K562 (cell line): ENCODE measurements around the gene USP48. TPM values are rescaled to one million over a fixed set of nuclear protein-coding genes. Genes with fewer than 3 reads are reported as not detected.

Source experiments
- KDM1A ChIP-seq, 2 experiments: fragments of 450-650 bp; IDR thresholded peaks; 2 replicates each; pipeline ENCODE4 v1.6.1; 2016; ENCODE audit warnings: mild to moderate bottlenecking in 2 of 2
- POLR2A ChIP-seq: fragments of 450-650 bp; conservative IDR thresholded peaks from 2 replicates; pipeline ENCODE4 v1.6.1; 2016
- RBM25 ChIP-seq: fragments of 200-400 bp; formaldehyde crosslinking; IDR thresholded peaks from 2 replicates; pipeline ENCODE4 v1.6.1; 2018; ENCODE audit warnings: low read length, low read depth, moderate library complexity; ENCODE audit not compliant: severe bottlenecking
- RNF219 ChIP-seq: fragments of 250-450 bp; sonication (Bioruptor Pico); IDR thresholded peaks from 2 replicates; pipeline ENCODE4 v1.5.0; 2022; ENCODE audit warnings: mild to moderate bottlenecking
- SMARCB1 ChIP-seq: IDR thresholded peaks from 2 replicates; pipeline ENCODE4 v1.6.1; 2011; ENCODE audit warnings: improper control_type of control experiment, low read depth; ENCODE audit not compliant: insufficient read length
- ZNF143 ChIP-seq: sonication (generic); formaldehyde crosslinking; IDR thresholded peaks from 2 replicates; pipeline ENCODE4 v1.9.0; 2022; ENCODE audit warnings: mild to moderate bottlenecking, missing genetic modification reagents
- ZNF146 ChIP-seq: IDR thresholded peaks from one replicate; pipeline ENCODE4 v1.6.1; 2018; ENCODE audit warnings: missing compliant biosample characterization; ENCODE audit not compliant: unreplicated experiment
- ZNF316 ChIP-seq: fragments of 450-650 bp; IDR thresholded peaks from 2 replicates; pipeline ENCODE4 v1.6.1; 2016
- ZNF584 ChIP-seq: fragments of 200-800 bp; sonication (Bioruptor generic); IDR thresholded peaks from 2 replicates; pipeline ENCODE4 v1.6.1; 2016; ENCODE audit warnings: low read depth, mild to moderate bottlenecking, missing genetic modification characterization, missing compliant biosample characterization
- ZNF699 ChIP-seq: fragments of 250-450 bp; sonication (Bioruptor Pico); IDR thresholded peaks from 2 replicates; pipeline ENCODE4 v1.8.0; 2021; ENCODE audit warnings: mild to moderate bottlenecking, moderate library complexity; ENCODE audit not compliant: insufficient replicate concordance
- ZNF764 ChIP-seq: fragments of 250-450 bp; sonication (Bioruptor Pico); IDR thresholded peaks from 2 replicates; pipeline ENCODE4 v1.4.0; 2020; ENCODE audit warnings: low read depth, mild to moderate bottlenecking, moderate library complexity
- polyA plus RNA-seq, 8 experiments: library from polyadenylated mRNA; depleted of rRNA in 4 of 8; stranded (reverse) in 5 of 8; unstranded in 3 of 8; fragments of >200 nt; fragmentation: Nextera tagmentation in 2 of 8; fragmentation: Illumina TruSeq in 1 of 8; extraction: Ambion mirVana in 2 of 8; extraction: Trizol in 1 of 8; gene quantifications; 2 replicates each; pipeline versions ENCODE4 v1.2.1 to v1.2.3, GENCODE V29; 2011 to 2014; ENCODE audit warnings: inconsistent platforms in 1 of 8, missing spikeins in 1 of 8
- total RNA-seq, 7 experiments: library from RNA; depleted of rRNA in 6 of 7; stranded (reverse); fragments of >200 nt in 6 of 7; fragmentation: Illumina TruSeq in 2 of 7; extraction: Trizol in 2 of 7; gene quantifications; 2 replicates each; pipeline versions ENCODE4 v1.2.1 to v1.2.3, GENCODE V29; 2011 to 2021; ENCODE audit warnings: low replicate concordance in 1 of 7
- TF ChIP-seq, protein P1 (sequence below), 2 experiments: fragments of 450-650 bp; formaldehyde crosslinking in 1 of 2; IDR thresholded peaks; 2 replicates each; pipeline versions ENCODE4 v1.4.0 to v1.6.1; 2014 to 2020; ENCODE audit warnings: mild to moderate bottlenecking in 2 of 2, borderline replicate concordance in 1 of 2, low read depth in 1 of 2

Gene USP48
- total and polyA plus RNA-seq, 9 of the 15 experiments (the other 6 are each of a cell fraction or from before 2014, with no cell fraction given), result 23.3 to 123 (median 106) TPM

- TF ChIP-seq, protein P1, sequence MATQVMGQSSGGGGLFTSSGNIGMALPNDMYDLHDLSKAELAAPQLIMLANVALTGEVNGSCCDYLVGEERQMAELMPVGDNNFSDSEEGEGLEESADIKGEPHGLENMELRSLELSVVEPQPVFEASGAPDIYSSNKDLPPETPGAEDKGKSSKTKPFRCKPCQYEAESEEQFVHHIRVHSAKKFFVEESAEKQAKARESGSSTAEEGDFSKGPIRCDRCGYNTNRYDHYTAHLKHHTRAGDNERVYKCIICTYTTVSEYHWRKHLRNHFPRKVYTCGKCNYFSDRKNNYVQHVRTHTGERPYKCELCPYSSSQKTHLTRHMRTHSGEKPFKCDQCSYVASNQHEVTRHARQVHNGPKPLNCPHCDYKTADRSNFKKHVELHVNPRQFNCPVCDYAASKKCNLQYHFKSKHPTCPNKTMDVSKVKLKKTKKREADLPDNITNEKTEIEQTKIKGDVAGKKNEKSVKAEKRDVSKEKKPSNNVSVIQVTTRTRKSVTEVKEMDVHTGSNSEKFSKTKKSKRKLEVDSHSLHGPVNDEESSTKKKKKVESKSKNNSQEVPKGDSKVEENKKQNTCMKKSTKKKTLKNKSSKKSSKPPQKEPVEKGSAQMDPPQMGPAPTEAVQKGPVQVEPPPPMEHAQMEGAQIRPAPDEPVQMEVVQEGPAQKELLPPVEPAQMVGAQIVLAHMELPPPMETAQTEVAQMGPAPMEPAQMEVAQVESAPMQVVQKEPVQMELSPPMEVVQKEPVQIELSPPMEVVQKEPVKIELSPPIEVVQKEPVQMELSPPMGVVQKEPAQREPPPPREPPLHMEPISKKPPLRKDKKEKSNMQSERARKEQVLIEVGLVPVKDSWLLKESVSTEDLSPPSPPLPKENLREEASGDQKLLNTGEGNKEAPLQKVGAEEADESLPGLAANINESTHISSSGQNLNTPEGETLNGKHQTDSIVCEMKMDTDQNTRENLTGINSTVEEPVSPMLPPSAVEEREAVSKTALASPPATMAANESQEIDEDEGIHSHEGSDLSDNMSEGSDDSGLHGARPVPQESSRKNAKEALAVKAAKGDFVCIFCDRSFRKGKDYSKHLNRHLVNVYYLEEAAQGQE (IDR thresholded peaks at IDR 0.05; ENCODE audit: borderline replicate concordance), result no peak
- TF ChIP-seq, protein P1 (CRISPR knock-in tag; IDR thresholded peaks at IDR 0.05; ENCODE audit: low read depth), result no peak
- TF ChIP-seq ZNF146 (peak; percentile 95), ZNF764 (CRISPR knock-in tag) (no peak), ZNF143 (CRISPR knock-in tag) (no peak), KDM1A (IDR thresholded peaks at IDR 0.05) (peak in 1 of 2 experiments; percentile 18; a peak in 1 of 4 replicates), RNF219 (CRISPR knock-in tag) (no peak), SMARCB1 (no peak), RBM25 (peak; percentile 72), POLR2A (no peak), ZNF316 (no peak), ZNF699 (CRISPR knock-in tag) (no peak), ZNF584 (no peak)
Measured at GRCh38 chr1:21637514-21637913, 145.4 kb downstream of the USP48 start (continued).
